Left lung (tissue), 14 donors: ENCODE data around the gene ANKRD1. TPM values are rescaled to one million over a fixed set of nuclear protein-coding genes. Genes with fewer than 3 reads are reported as not detected.

Experiments
- ATAC-seq: fragments of 200-7000 bp; cut with Tn5 transposase; one replicate; pipeline ENCODE4 v1.9.1; 2020; ENCODE audit warnings: moderate library complexity
- DNase-seq, 4 donors: peaks; one replicate each; pipeline ENCODE4 v3.0.0-alpha.2; 2013 to 2020
- H3K27ac ChIP-seq, 2 donors: fragments of 200-600 bp; sonication (generic) in 1 of 2; one replicate each; pipeline versions ENCODE4 v1.5.0 to v1.8.0; 2020 to 2021
- H3K27me3 ChIP-seq, 2 donors: fragments of 200-600 bp; sonication (generic) in 1 of 2; one replicate each; pipeline versions ENCODE4 v1.5.0 to v1.8.0; 2020 to 2021
- H3K36me3 ChIP-seq, 2 donors: fragments of 200-600 bp; sonication (generic) in 1 of 2; one replicate each; pipeline versions ENCODE4 v1.5.0 to v1.8.0; 2020 to 2021
- H3K4me1 ChIP-seq, 2 donors: fragments of 200-600 bp; one replicate each; pipeline ENCODE4 v1.8.0; 2021
- H3K4me3 ChIP-seq, 2 donors: fragments of 200-600 bp; sonication (generic) in 1 of 2; one replicate each; pipeline versions ENCODE4 v1.5.0 to v1.8.0; 2020 to 2021; ENCODE audit warnings: mild to moderate bottlenecking in 1 of 2
- H3K9me3 ChIP-seq, 2 donors: fragments of 200-600 bp; sonication (generic) in 1 of 2; one replicate each; pipeline versions ENCODE4 v1.5.0 to v1.8.0; 2020 to 2021
- intact Hi-C, 2 donors: fragments of 100-400 bp; cut with DNase I; formaldehyde crosslinking; loops; one replicate each; pipeline versions ENCODE4 v1.11.2 to v1.14.2; 2022
- long read RNA-seq, 12 donors: library from polyadenylated mRNA in 2 of 12; unstranded in 2 of 12; transcript quantifications; one replicate each; pipeline ENCODE4 v2.0.0 and lab custom pipeline, GENCODE V29; 2019 to 2026
- polyA plus RNA-seq, 6 donors: library from polyadenylated mRNA; unstranded; fragments of 120-200 nt; gene quantifications; one replicate each; pipeline ENCODE4 v1.2.1, GENCODE V29; 2013; ENCODE audit not compliant: insufficient read length in 6 of 6
- total RNA-seq, 2 donors: library from RNA; stranded (reverse); fragmentation: NEBNext Ultra II Directional; extraction: Animal tissue kit (Norgen Biotek cat#: 25700); gene quantifications; one replicate each; pipeline ENCODE4 v1.2.1, GENCODE V29; 2021
- TF ChIP-seq, protein P1 (sequence below), 2 donors: fragments of 200-600 bp; sonication (generic) in 1 of 2; IDR thresholded peaks; one replicate each; pipeline versions ENCODE4 v1.5.0 to v1.8.0; 2021; ENCODE audit warnings: antibody characterized with exemption in 2 of 2
- donor health status: DM: no; HTN: yes; CAD: no.
- donor health status: DM: no; HTN: no; CAD: no.

The ANKRD1 gene
- total RNA-seq: 100 to 1,000 TPM in 1 of 2 donors, 10 to 100 TPM in 1; 29.9 to 165 TPM
- under 1 TPM in 4 of 6 donors, not detected in 2; 0.07 to 0.22 (median 0.10) TPM for polyA plus RNA-seq
- long read RNA-seq, donor 1: 0 reads
- long read RNA-seq, donor 2: 0 reads
- long read RNA-seq, donor 3: 0 reads
- long read RNA-seq, donor 4, transcript ANKRD1-201 (9 exons, 1,979 nt): major isoform, 8 of 94 reads
- long read RNA-seq, donor 4, partial matches to known transcripts: 81 of 94 reads
- long read RNA-seq, donor 4, other reads (novel, unspliced or antisense): 5 of 94 reads
- long read RNA-seq, donor 5: 0 reads
- long read RNA-seq, donor 6: 0 reads
- long read RNA-seq, donor 7: 0 reads
- long read RNA-seq, donor 8: 0 reads
- long read RNA-seq, donor 9: 0 reads
- long read RNA-seq, donor 10, partial matches to known transcripts: 2 of 3 reads
- long read RNA-seq, donor 10, other reads (novel, unspliced or antisense): 0 of 3 reads
- long read RNA-seq, donor 11: 0 reads
- long read RNA-seq, donor 12: 0 reads

DNA sequence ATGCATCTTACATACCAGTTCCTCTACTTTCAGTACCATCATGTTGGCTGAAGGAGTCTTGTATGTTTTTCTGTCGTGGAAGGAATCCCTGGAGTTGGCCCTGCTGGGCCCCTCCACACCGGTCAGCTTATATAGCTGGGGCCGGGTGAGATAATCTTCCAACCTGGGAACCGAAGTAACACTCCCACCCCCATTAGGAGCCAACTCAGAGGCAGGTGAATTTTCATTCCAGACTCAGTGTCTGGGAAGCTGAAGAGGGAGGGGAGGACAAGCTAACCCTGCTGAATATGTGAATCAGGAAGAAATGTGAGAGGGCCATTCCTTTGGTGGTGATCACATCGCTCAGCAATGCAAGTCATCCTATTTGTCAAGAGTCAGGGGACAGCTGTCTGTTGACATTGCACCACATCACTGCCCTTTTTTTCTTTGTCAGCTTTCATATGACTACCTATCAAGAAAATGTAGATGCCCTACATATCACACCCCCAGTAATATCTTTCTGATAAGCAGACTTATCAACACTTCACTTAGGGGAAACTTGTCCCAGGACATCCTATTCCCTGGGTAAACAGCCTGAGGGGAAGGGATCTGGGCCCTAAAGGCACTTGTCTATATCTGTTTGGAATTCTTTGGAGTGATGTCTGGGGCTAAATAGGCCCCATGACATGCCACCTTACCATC is at the start of gene ANKRD1:
TSS of gene ANKRD1 (minus strand) at position 102 of the 681 bp plus-strand sequence. CDS start at position 42, 60 bp downstream.
- intact Hi-C loops: no loop called here
- no peaks in the 10 kb centered on the region for H3K9me3 ChIP-seq
- H3K4me3 ChIP-seq: no peak within 1 kb of the TSS
- DNase-seq (no peak), ATAC-seq (peak; percentile 75)
- no peaks in the 10 kb centered on the region for H3K4me1 ChIP-seq
- no peaks in the 10 kb centered on the region for H3K36me3 ChIP-seq
- TF ChIP-seq, protein P1, sequence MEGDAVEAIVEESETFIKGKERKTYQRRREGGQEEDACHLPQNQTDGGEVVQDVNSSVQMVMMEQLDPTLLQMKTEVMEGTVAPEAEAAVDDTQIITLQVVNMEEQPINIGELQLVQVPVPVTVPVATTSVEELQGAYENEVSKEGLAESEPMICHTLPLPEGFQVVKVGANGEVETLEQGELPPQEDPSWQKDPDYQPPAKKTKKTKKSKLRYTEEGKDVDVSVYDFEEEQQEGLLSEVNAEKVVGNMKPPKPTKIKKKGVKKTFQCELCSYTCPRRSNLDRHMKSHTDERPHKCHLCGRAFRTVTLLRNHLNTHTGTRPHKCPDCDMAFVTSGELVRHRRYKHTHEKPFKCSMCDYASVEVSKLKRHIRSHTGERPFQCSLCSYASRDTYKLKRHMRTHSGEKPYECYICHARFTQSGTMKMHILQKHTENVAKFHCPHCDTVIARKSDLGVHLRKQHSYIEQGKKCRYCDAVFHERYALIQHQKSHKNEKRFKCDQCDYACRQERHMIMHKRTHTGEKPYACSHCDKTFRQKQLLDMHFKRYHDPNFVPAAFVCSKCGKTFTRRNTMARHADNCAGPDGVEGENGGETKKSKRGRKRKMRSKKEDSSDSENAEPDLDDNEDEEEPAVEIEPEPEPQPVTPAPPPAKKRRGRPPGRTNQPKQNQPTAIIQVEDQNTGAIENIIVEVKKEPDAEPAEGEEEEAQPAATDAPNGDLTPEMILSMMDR (IDR thresholded peaks at IDR 0.05): no peak
- H3K27me3 ChIP-seq: no peaks in the 10 kb centered on the region
- no peak within 1 kb of the TSS for H3K27ac ChIP-seq

DNA sequence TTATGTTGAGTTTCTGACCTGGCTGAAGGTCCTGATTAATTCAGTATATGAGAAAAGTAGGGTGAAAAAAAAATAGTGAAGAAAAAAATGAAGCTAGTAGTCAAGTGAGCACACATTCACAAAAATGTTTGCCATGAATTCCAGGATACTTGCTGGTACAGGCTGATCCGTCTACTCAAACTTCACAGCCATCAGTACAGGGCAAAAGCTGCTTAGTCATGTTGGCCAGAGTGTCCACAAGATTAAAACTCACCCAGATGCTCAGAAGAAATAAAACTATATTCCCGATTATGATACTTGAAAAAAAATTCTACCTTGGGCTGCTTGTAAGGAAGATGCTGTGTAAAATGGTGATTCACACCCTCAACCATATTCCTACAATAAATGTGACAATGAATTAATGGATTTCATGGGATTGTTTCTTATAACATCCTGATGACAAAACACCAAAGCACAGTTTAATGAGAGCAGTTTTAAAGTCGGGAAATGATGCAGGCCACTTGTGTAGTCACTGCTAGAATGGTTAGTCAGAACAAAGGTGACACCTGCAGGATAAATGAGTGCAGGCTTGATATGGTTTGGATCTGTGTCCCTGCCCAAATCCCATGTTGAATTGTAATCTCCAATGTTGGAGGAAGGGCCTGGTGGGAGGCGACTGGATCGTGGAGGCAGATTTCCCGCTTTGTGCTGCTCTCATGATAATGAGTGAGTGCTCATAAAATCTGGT is 49.2 kb upstream of the ANKRD1 start:
- H3K27ac ChIP-seq: no peak overlapping the region
- H3K4me1 ChIP-seq: no peaks in the 10 kb centered on the region
- TF ChIP-seq, protein P1 (IDR thresholded peaks at IDR 0.05): no peak
- H3K27me3 ChIP-seq: no peaks in the 10 kb centered on the region
- intact Hi-C loops: no loop called here
- DNase-seq (no peak), ATAC-seq (peak; percentile 44)
- H3K4me3 ChIP-seq: no peak overlapping the region
- no peaks in the 10 kb centered on the region for H3K36me3 ChIP-seq
- H3K9me3 ChIP-seq: no peaks in the 10 kb centered on the region

DNA sequence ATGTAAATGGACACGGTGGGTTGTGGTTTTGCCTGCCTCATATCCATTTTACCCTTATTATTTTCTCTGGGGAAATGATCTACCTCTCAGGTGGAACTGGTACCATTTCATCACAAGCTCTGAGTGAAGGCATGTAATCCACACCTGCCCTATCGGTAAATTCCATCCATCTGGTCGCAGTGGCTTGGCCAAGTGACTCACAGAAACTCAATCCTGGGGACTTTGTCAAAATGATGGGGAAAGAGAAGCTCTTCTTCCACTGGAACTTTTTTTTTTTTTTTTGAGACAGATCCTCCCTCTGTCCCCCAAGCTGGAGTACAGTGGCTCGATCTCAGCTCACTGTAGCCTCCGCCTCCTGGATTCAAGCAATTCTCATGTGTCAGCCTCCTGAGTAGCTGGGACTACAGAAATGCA is 48.2 kb upstream of the ANKRD1 start:
- H3K36me3 ChIP-seq: no peaks in the 10 kb centered on the region
- ATAC-seq: no peak
- DNase-seq: no peak
- H3K27me3 ChIP-seq: no peaks in the 10 kb centered on the region
- no peaks in the 10 kb centered on the region for H3K9me3 ChIP-seq
- no peak overlapping the region for H3K4me3 ChIP-seq
- TF ChIP-seq, protein P1 (IDR thresholded peaks at IDR 0.05): no peak
- H3K27ac ChIP-seq: no peak overlapping the region
- H3K4me1 ChIP-seq: no peaks in the 10 kb centered on the region
- intact Hi-C loops: no loop called here

DNA sequence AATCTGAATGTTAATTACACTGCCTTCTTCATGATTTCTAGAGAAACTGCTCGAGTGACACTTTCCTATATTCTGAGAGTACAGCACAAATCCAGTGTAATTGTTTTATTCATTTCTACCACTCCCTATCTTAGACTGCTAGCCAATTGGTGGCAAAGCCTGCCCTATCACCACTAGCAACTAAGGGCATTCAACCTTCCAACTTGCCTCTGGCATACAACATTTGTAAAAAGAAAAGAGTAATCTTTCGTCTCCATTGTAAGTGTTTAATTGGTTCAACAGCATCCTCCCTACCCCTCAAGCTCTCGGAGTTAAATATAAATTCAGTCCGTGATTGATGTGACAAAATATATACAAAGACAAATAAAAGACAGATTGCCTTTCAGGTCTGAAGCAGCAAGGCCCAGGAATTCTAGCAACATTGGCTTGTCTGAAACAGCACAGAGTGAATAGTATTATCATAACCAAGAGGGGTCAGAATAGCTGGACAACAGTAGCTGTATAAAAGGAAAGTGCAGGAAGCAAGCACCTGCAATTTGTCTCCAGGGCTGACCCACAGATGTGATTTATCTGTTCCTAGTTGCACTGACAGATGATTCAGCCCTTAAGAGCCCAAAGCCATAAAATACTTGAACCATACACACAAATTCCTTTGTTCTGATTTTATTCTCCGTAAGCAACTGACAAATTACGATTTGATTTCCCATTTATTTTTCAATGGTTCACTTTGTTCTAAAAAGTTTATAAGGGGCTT is 47.6 kb upstream of the ANKRD1 start:
- Histone ChIP-seq H3K27ac (no peak overlapping the region), H3K36me3 (no peaks in the 10 kb centered on the region), H3K27me3 (no peaks in the 10 kb centered on the region), H3K9me3 (no peaks in the 10 kb centered on the region), H3K4me3 (no peak overlapping the region), H3K4me1 (no peaks in the 10 kb centered on the region)
- no peak for DNase-seq
- TF ChIP-seq, protein P1 (IDR thresholded peaks at IDR 0.05): no peak
- intact Hi-C loops: no loop called here
- ATAC-seq: no peak
